ENCODE results near the gene BEAN1.
A peak's percentile ranks its signal among the peaks of the same experiment; 100 is the strongest.

Gene BEAN1

DNA sequence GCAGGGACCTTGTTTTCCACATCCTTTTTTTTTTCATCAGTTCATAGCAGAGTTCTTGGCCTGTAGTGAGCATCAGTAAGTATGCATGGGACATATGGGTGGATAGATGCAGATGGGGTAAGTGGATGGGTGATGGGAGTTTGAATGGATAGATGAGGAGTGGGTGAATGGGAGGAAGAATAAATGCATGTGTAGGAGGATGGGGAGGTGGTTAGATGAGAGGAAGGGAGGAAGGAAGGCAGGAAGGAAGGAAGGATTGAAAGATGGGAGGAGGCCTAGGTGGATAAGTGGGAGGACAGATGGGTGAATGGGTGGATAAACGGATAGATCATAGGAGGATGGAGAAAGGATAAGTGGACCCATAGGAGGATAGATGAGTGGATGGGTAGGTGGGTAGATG is 3.9 kb upstream of the BEAN1 start:
- Histone ChIP-seq H3K27ac (no peak overlapping the region), H2AFZ (no peak overlapping the region), H3K79me2 (no peaks in the 10 kb centered on the region), H3K4me1 (peaks cover 6% of the 10 kb centered on the region), H3K9ac (no peak overlapping the region), H3K4me2 (ENCODE audit: low read length) (no peak overlapping the region), H3K9me3 (ENCODE audit: control insufficient read depth, low read length) (no peaks in the 10 kb centered on the region), H3K4me3 (ENCODE audit: low read depth, low read length) (no peak overlapping the region), H3K36me3 (ENCODE audit: control insufficient read depth, insufficient read depth, low read length) (no peaks in the 10 kb centered on the region), H3K27me3 (ENCODE audit: control insufficient read depth, insufficient read depth, low read length) (no peaks in the 10 kb centered on the region)
- TF ChIP-seq, protein P1, sequence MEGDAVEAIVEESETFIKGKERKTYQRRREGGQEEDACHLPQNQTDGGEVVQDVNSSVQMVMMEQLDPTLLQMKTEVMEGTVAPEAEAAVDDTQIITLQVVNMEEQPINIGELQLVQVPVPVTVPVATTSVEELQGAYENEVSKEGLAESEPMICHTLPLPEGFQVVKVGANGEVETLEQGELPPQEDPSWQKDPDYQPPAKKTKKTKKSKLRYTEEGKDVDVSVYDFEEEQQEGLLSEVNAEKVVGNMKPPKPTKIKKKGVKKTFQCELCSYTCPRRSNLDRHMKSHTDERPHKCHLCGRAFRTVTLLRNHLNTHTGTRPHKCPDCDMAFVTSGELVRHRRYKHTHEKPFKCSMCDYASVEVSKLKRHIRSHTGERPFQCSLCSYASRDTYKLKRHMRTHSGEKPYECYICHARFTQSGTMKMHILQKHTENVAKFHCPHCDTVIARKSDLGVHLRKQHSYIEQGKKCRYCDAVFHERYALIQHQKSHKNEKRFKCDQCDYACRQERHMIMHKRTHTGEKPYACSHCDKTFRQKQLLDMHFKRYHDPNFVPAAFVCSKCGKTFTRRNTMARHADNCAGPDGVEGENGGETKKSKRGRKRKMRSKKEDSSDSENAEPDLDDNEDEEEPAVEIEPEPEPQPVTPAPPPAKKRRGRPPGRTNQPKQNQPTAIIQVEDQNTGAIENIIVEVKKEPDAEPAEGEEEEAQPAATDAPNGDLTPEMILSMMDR (IDR thresholded peaks at IDR 0.05) = no peak

- Histone ChIP-seq H3K36me3 (ENCODE audit: control insufficient read depth, insufficient read depth, low read length) (no peaks in the 10 kb centered on the region), H3K27me3 (ENCODE audit: control insufficient read depth, insufficient read depth, low read length) (no peaks in the 10 kb centered on the region), H3K27ac (peak overlapping the region; percentile 19), H3K9ac (no peak overlapping the region), H3K4me1 (peaks cover 6% of the 10 kb centered on the region), H2AFZ (no peak overlapping the region), H3K9me3 (ENCODE audit: control insufficient read depth, low read length) (no peaks in the 10 kb centered on the region), H3K4me3 (ENCODE audit: low read depth, low read length) (no peak overlapping the region), H3K4me2 (ENCODE audit: low read length) (no peak overlapping the region), H3K79me2 (no peaks in the 10 kb centered on the region)
- TF ChIP-seq, protein P1 (IDR thresholded peaks at IDR 0.05) = no peak
Measured at GRCh38 chr16:66425651-66426050, 1.4 kb upstream of the BEAN1 start.

GRCh38 chr16:66426112-66427035 is 721 bp upstream of the BEAN1 start:
- TF ChIP-seq, protein P1 (IDR thresholded peaks at IDR 0.05) = no peak
- Histone ChIP-seq H3K4me3 (ENCODE audit: low read depth, low read length) (peak overlapping the region; percentile 36), H3K4me2 (ENCODE audit: low read length) (peak overlapping the region; percentile 73), H3K4me1 (peaks cover 6% of the 10 kb centered on the region), H3K27ac (peak overlapping the region; percentile 19), H3K36me3 (ENCODE audit: control insufficient read depth, insufficient read depth, low read length) (no peaks in the 10 kb centered on the region), H3K27me3 (ENCODE audit: control insufficient read depth, insufficient read depth, low read length) (no peaks in the 10 kb centered on the region), H3K79me2 (no peaks in the 10 kb centered on the region), H3K9ac (no peak overlapping the region), H2AFZ (peak overlapping the region; percentile 78), H3K9me3 (ENCODE audit: control insufficient read depth, low read length) (no peaks in the 10 kb centered on the region)

DNA sequence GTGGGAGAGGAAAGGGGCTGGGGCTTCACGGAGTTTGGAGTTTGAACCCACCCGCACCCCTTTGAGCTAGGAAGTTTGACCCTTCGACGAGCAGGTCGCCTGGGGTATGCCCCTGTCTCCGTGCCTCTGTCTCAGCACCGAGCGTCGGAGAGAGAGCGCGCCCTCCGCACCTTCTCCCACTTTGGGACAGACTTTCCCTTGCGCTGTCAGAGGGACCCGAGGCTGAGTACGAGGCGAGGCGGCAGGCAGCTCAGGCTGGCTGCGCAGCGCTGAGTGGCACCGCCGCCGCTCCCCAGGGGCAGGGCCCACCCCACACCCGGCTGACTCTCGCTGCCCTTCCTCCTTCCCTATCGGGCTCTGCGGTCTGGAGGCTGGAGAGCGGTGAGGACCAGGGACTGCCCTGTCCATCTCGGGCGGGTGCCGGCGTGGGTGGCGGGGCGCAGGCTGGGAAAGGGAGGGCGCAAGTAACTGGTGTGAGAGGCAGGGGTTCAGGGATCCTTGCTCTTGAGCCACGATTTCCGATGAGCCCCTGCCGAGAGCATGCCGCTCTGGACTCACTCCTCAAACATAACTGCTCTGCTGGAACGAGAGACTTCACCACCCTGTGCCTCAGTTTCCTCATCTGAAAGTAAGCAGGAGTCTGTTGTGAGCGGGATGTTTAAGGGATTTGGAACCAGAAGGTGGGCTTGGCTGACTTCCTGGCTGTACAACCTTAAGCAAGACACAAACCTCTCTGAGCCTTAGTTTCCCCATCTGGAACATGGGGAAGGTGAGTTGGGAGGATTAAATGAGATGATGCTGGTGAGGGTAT is 981 bp downstream of the BEAN1 start:
- no peaks in the 10 kb centered on the region for H3K27me3 ChIP-seq (ENCODE audit: control insufficient read depth, insufficient read depth, low read length)
- H3K9me3 ChIP-seq (ENCODE audit: control insufficient read depth, low read length) = no peaks in the 10 kb centered on the region
- no peak overlapping the region for H3K9ac ChIP-seq
- peak overlapping the region; percentile 13 for H2AFZ ChIP-seq
- peak overlapping the region; percentile 79 for H3K4me2 ChIP-seq (ENCODE audit: low read length)
- no peaks in the 10 kb centered on the region for H3K36me3 ChIP-seq (ENCODE audit: control insufficient read depth, insufficient read depth, low read length)
- no peak overlapping the region for H3K27ac ChIP-seq
- peaks cover 6% of the 10 kb centered on the region for H3K4me1 ChIP-seq
- no peaks in the 10 kb centered on the region for H3K79me2 ChIP-seq
- peak overlapping the region; percentile 33 for H3K4me3 ChIP-seq (ENCODE audit: low read depth, low read length)
- TF ChIP-seq, protein P1 (IDR thresholded peaks at IDR 0.05) = no peak
